Measurements from ENCODE around the gene SEC24D. TPM values are rescaled to one million over a fixed set of nuclear protein-coding genes. Genes with fewer than 3 reads are reported as not detected.

The SEC24D gene
- total RNA-seq, 1 donor from 2014 or later: 8.2 TPM

DNA sequence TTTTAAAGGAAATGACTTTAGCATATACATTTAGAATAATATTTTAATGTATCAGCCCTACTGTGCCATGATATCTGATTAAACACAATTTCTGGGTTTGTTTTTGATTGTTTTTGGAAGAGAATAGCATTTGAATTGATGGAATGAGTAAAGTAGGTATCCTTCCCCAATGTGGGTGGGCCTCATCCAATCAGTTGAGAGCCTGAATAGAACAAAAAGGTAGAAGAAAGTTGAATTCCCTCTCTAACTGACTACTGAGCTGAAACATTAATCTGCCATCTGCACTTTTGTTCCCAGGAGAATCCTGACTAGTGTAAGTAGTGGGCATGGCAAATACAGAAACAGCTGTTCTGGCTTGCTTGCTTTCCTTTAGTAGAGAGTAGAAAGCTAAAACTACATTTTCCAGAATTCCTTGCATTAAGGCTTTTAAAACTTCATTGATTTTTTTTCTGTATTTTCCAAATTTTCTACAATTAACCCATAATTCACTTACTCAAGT, 9.7 kb upstream of the SEC24D start:
- DNase-seq (ENCODE audit: low spot score in 2 of 2): no peak
- FAIRE-seq: no peak

- FAIRE-seq (no peak), DNase-seq (ENCODE audit: low spot score in 2 of 2) (no peak)
These were observed 7.3 kb upstream of the SEC24D start for GRCh38 chr4:118843237-118843636.

DNA sequence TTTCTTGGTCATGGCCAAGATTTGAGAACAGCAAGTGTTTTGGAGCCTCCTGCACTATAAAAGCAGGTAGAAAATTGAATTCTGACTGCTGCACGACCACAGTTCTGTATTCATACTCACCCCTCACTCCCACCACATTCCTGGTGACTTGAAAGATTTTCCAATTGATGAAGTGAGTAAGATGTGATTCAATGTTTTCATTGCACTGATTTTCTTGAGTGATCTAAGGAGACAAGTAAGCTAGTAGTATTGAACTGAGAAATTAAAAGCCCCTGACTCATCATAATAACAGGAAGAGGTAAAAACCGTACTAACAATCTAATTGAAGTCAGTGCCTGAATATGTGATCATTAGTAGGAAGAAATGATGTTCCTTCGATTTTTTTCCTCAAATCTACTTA, 6.1 kb upstream of the SEC24D start:
- DNase-seq (ENCODE audit: low spot score in 2 of 2) (no peak), FAIRE-seq (no peak)

DNA sequence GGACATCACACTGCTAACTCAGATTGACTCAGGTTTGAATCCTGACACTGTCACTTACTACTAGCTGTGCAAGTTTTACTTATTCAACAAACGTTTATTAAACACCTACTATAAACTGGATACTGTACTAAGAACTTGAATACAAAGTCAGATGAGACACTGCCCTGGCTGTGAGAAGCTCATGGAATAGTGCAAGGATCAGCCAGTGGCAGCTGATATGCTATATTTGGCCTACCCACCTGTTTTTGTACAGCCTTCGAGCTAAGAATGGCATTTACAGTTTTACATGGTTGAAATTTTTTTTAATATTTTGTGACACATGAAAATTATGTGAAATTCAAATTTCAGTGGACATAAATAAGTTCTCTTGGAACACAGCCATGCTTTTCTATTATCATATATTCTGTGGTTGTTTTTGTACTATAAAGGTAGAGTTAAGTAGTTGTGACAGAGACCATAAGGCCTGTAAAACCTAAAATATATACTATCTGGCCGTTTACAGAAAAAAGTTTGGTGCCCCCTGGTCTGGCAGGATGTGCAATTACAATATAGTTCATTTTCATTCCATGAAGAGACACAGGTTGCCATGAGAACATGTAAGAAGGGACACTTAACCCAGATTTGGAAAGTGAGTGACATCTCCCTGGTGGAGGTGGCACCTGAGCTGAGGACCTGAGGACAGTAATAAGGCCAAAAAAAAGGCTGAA, 3.4 kb upstream of the SEC24D start:
- FAIRE-seq: no peak
- no peak for DNase-seq (ENCODE audit: low spot score in 2 of 2)

DNA sequence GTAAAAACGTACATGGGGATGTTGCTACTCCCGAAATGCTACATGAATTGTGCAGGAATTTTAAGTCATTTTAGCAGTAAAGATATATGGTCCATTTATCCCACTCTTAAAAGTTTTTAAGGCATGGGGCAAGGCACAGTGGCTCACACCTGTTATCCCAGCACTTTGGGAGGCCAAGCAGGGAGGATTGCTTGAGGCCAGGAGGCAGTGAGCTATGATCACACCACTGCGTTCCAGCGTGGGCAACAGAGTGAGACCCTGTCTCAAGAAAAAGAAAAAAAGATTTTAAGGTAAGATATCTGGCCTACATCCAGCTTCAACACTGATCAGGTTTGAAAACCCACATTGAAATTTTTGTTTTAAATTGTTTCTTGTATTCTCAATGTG, 1.2 kb upstream of the SEC24D start:
- FAIRE-seq: no peak

DNA sequence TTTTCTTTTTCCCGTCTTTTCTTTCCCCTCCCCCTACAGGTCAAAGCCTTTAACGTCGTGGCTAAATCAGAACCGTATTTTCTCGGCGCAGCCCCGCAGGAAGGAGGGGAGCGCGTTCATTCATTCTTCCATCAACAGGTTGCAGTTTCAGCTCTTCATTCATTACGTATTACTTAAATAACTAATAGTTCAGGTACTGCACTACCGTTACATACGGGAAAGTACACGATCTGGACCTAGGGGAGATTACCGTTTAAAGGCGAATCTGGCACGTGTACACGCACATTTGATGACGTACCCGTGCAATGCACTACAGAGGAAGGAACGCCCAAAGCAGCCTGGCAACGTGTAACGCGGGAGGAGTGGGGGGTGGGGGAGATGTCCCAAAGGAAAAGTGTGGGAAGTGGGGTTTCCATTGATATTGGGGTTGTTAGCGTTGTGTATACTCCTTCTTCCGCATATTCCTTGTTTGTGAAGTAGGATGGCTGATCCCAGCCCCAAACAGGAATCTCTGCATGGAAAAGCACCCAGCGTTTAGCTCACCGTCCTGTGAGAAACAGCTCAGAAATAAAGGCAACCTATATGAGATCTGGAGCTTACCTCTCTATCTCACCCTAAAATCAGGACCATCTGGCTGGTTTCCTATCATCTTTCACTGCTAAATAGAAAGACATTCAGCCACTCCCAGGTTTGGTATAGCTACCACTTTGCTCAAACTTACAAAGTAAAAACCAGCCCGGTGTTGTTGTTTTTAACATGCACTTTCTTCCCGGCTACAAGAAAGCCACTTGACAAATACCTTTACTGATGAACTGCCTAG, 585 bp upstream of the SEC24D start:
- FAIRE-seq: no peak
- peak in 1 of 2 donors; percentile 43 for DNase-seq (ENCODE audit: low spot score in 2 of 2)

More for the DNA sequence above, 1.2 kb upstream of the SEC24D start:
- no peak for DNase-seq (ENCODE audit: low spot score in 2 of 2)

DNA sequence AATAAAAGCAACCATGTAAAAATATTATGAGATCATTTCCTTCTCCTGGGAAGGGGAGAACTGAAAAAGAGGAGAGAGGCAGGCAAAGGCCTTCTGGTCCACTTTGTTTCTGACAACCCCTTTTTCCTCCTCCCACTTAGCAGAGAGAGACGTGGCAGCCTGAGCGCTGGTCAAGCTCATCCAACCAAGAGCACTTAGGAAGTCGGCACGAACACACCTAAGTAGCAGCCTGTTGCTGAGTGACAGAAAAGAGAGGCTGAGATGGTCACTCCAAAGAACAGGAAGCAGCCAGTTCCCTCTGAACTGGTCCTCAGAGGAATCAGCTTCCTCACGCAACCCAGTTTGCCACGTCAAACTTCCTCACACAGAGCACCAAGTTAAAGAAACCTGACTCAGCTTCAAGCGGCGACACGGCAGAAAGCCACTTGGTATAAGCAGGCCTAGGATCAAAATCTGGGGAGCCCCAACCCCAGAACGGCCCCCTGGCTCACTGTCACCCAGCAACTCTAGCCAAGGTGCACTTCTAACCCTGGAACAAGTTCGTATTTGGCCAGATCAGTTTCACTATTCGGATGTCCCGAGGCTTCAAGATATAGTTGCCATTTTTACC, 861 bp downstream of the SEC24D start:
- no peak for FAIRE-seq
- peak; percentile 41 to 44 for DNase-seq (ENCODE audit: low spot score in 2 of 2)

DNA sequence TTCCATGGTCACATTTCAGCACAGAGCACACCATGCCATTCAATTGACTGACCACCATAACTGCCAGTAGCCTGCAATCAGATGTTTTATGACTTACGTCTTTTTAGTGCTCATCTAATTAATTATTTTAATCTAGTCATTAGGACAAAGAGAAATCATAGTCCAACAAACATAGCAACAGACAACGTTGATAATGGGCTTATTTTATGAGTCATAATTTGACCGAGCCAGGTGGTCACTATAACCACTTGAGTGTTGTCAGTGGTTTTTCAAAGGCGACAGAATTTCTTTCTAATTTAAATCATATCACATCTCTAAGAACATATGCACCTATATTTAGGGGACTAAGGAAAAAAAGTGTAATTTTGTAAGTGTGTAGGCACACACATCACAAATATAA, 1.9 kb downstream of the SEC24D start:
- no peak for FAIRE-seq
- no peak for DNase-seq (ENCODE audit: low spot score in 2 of 2)

DNA sequence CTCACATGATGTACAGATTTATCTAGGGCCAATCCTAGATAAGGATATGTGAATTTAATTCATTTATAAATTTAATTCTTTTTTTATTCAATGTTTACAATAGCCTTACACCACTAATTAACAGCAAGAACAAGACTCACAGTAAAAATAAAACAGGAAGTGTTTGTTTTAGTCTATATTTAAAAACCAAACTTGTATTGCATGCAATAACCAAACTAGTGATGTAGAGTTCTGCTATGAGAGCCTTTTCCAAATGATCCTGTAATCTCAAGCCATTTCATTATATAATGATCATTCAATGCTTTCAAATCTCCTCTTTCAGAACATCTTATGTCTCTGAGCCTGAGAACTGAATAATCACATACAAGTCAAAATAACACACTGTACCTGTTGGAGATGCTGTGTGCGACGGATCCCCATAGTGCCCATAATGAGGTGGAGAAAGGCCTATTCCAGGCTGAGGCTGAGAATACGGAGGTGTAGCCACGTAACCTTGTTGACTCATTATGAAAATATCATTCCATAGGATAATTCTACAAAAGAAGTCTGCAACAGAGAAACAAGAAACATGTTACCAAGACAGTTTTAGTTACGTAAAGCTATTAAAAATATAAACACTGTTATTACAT, 2.6 kb downstream of the SEC24D start:
- no peak for FAIRE-seq
- no peak for DNase-seq (ENCODE audit: low spot score in 2 of 2)

- FAIRE-seq: no peak
- DNase-seq (ENCODE audit: low spot score in 2 of 2): no peak
These were observed 6.8 kb downstream of the SEC24D start for GRCh38 chr4:118829107-118829506.

GRCh38 chr4:118826723-118827444, 9.0 kb downstream of the SEC24D start:
- DNase-seq (ENCODE audit: low spot score in 2 of 2) (no peak), FAIRE-seq (no peak)

DNA sequence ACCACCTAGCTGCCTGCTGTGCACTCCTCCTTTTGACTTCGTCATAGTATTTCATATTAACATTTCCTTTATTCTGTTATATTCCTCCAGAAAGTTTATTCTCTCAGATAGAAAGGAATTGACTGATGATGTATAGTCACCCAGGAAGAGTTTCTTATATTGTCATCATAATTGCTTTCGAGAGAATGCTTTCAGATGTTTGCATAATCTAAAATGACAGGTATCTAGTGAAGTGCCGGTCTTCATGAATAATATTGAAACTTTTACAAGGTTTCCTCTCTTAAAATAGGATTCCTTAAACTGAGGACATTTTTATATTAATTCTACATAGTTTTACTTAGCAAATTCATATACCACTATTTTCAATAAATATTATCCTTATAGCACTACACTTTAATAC, 10.1 kb downstream of the SEC24D start:
- no peak for FAIRE-seq
- no peak for DNase-seq (ENCODE audit: low spot score in 2 of 2)

DNA sequence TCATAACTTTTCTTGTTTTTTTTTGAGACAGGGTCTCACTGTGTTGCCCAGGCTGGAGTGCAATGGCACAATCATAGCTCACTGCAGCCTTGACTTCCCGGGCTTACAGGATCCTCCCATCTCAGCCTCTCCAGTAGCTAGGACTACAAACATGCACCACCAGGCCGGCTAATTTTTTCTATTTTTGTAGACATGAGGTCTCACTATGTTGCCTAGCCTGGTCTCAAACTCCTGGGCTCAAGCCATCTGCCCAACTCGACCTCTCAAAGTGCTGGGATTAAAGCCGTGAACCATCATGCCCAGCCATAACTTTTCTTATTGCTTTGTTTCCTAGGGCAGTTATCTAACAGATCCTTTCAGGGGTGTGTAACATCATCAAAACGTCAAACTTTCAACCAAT, 11.8 kb downstream of the SEC24D start:
- FAIRE-seq (no peak), DNase-seq (ENCODE audit: low spot score in 2 of 2) (no peak)

- DNase-seq (ENCODE audit: low spot score in 2 of 2) (no peak), FAIRE-seq (no peak)
These were observed 12.5 kb downstream of the SEC24D start for GRCh38 chr4:118823471-118823870.

DNA sequence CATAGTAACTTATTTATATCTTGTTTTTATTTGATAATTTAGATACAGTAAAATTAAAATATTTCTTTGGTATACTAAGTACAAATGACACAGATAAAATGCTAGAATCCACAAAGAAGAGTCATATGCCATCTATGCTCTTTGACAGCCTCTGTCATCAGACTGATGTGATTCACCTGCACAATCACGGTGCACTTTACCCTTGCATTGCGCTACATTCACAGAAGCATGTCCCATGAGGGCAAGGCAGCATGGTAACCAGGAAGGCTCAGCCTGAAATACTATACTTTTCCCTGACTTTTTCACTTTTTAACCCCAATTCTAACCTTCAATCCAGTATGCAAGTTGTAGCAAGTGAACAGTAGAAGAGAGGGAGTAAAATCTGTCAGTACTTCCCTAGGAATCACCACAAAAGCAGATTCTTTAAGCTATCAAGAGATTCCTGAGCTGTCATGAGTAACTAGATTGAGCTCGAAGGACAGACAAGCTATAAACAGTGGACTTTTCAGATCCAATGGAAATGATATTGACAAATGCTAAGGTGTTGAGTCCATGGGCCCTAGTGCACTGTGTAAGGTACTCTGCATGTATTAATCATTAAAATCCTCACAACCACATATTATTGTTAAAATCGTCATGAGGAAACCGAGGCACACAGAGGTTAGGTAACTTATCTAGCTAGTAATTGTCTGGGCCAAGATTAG, 14.2 kb downstream of the SEC24D start:
- DNase-seq (ENCODE audit: low spot score in 2 of 2) (no peak), FAIRE-seq (no peak)

DNA sequence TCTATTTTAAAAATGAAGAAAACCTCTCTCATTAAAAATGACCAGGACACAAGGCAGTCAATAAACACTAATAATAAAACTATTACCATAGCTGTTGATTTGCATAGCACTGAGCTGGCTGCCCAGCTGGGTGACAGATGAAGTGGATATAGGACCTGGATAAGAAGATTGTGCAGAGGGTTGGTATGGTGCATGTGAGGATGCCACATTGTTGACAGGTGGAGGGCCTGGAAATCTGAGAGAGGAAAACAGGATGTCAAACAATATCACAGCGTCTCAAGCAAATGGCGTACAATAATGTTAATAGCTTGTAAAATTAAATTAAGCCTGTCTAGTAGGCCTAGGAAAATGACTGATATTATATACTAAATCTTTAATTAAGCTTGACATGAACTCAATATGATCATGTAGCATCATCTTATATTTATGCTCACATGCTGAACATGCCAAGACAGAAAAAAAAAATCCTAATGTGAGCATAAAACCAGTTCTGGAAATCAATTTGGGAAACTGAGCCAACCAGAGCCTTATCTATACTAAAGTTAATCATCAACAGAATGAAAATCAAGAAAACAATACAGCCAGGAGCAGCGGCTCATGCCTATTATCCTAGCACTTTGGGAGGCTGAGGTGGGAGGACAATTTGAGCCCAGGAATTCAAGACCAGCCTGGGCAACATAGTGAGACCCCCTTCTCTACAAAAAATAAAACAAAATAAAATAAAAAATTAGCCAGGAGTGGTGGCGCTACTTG, 18.6 kb downstream of the SEC24D start:
- no peak for FAIRE-seq
- no peak for DNase-seq (ENCODE audit: low spot score in 2 of 2)

DNA sequence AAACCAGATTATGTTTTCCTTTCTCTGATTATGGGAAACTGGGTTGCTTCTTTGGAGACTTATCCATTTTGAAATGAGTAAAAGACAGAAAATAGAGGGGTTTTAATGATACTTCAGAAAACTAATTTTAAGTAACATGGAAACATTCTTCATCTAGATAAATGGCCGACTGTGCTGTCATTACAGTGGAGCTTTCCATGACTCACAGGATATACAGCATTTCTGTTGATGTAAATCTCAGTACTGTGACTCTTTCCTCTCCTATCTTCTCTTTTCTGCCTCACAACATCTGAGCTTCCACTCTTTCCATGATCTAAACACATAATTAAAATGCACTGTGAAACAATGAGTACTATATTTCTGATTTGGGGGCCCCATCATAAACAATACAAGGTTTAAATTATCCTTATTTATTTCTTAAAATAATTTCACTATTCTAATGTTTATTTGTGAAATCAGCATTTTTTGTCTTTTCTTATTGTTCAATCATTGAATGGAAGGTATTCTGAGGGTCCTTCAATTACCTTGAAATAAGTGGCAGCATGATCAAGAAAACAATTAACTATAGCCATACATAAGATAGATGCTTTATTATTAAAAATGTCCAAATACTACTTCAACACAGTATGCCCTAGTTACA, 19.3 kb downstream of the SEC24D start:
- DNase-seq (ENCODE audit: low spot score in 2 of 2): no peak
- no peak for FAIRE-seq

GRCh38 chr4:118814891-118815290, 21.0 kb downstream of the SEC24D start:
- no peak for DNase-seq (ENCODE audit: low spot score in 2 of 2)

More at GRCh38 chr4:118814891-118815290, 21.0 kb downstream of the SEC24D start:
- FAIRE-seq: no peak
